Right lobe of liver (tissue), 4 donors: ENCODE results near the gene RHOT1.

Experiments used
- POLR2A ChIP-seq: fragments of 450-650 bp; IDR thresholded peaks from one replicate; pipeline ENCODE4 v1.6.1; 2017; ENCODE audit warnings: antibody characterized with exemption, mild to moderate bottlenecking
- TF ChIP-seq, protein P1 (sequence below), 4 donors: fragments of 200-600 bp in 3 of 4; fragments of 450-650 bp in 1 of 4; IDR thresholded peaks; one replicate each; pipeline versions ENCODE4 v1.5.1 to v1.8.0; 2016 to 2022; ENCODE audit warnings: antibody characterized with exemption in 4 of 4, mild to moderate bottlenecking in 2 of 4
- donor health status: DM: no; HTN: no; CAD: no.
- donor health status: DM: no; HTN: no; CAD: no.
- donor health status: DM: no; HTN: yes; CAD: no.

DNA sequence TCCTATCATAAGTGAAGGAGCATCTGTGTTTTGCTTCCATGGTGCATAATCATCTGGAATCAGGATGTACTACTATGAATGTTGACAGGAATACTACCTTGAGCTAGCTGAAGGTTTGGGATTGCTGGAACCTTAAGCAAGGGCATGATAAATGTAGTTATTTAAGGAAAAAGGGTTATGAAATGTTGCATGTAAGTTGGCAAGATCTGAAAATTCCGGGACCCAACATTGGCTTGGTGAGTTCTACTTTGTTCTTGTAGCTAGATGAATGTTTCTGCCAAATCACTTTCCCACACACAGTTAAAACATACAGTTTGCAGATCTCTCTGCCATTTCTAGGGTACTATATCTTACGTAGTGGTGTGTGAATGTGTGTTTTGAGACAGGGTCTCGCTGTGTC is 13.6 kb downstream of the RHOT1 start:
- TF ChIP-seq, protein P1, sequence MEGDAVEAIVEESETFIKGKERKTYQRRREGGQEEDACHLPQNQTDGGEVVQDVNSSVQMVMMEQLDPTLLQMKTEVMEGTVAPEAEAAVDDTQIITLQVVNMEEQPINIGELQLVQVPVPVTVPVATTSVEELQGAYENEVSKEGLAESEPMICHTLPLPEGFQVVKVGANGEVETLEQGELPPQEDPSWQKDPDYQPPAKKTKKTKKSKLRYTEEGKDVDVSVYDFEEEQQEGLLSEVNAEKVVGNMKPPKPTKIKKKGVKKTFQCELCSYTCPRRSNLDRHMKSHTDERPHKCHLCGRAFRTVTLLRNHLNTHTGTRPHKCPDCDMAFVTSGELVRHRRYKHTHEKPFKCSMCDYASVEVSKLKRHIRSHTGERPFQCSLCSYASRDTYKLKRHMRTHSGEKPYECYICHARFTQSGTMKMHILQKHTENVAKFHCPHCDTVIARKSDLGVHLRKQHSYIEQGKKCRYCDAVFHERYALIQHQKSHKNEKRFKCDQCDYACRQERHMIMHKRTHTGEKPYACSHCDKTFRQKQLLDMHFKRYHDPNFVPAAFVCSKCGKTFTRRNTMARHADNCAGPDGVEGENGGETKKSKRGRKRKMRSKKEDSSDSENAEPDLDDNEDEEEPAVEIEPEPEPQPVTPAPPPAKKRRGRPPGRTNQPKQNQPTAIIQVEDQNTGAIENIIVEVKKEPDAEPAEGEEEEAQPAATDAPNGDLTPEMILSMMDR (IDR thresholded peaks at IDR 0.05) = no peak
- TF ChIP-seq POLR2A = no peak
